Tibial artery (tissue), 4 donors: Measurements from ENCODE around the gene NUP62.
A peak's percentile ranks its signal among the peaks of the same experiment; 100 is the strongest.

ENCODE experiments used
- DNase-seq, 2 donors: peaks; one replicate each; pipeline ENCODE4 v3.0.0-alpha.2; 2019
- H3K27ac ChIP-seq, 2 donors: fragments of 200-600 bp; sonication (generic) in 1 of 2; 1 replicate in 1 of 2; 2 replicates in 1 of 2; pipeline ENCODE4 v1.5.1; 2018 to 2019; ENCODE audit warnings: mild to moderate bottlenecking in 1 of 2
- H3K27me3 ChIP-seq, 2 donors: fragments of 200-600 bp; sonication (generic) in 1 of 2; one replicate each; pipeline versions ENCODE4 v1.5.1 to v1.6.0; 2016 to 2019
- H3K36me3 ChIP-seq, 3 donors: fragments of 200-600 bp; sonication (generic) in 2 of 3; one replicate each; pipeline ENCODE4 v1.5.1; 2016 to 2019; ENCODE audit warnings: mild to moderate bottlenecking in 2 of 3
- H3K4me1 ChIP-seq, 4 donors: fragments of 200-600 bp; sonication (generic) in 2 of 4; 1 replicate in 3 of 4; 2 replicates in 1 of 4; pipeline ENCODE4 v1.5.1; 2016 to 2019
- H3K4me3 ChIP-seq, 2 donors: fragments of 200-600 bp; sonication (generic) in 1 of 2; 1 replicate in 1 of 2; 2 replicates in 1 of 2; pipeline ENCODE4 v1.5.1; 2018 to 2019; ENCODE audit warnings: mild to moderate bottlenecking in 2 of 2
- H3K9me3 ChIP-seq, 3 donors: fragments of 200-600 bp; sonication (generic) in 1 of 3; one replicate each; pipeline ENCODE4 v1.5.1; 2016 to 2019
- CTCF ChIP-seq, 2 experiments: fragments of 200-600 bp in 1 of 2; fragments of 450-650 bp in 1 of 2; IDR thresholded peaks; one replicate each; pipeline ENCODE4 v1.5.1; 2017 to 2019; ENCODE audit warnings: antibody characterized with exemption in 2 of 2, mild to moderate bottlenecking in 1 of 2, moderate library complexity in 1 of 2
- intact Hi-C: fragments of 100-400 bp; cut with DNase I; formaldehyde crosslinking; loops from one replicate; pipeline ENCODE4 v1.15.0; 2023; ENCODE audit warnings: low total_unique reads

The NUP62 gene

GRCh38 chr19:49877020-49877878 lies 52.1 kb downstream of the NUP62 start, which contains the start of the genes AKT1S1 and TBC1D17:
Gene AKT1S1, minus strand, starts transcription at chr19:49877355. Its CDS starts 4,060 bp downstream, at chr19:49873295.
Gene TBC1D17, plus strand, starts transcription at chr19:49877702. Its CDS starts 22 bp downstream, at chr19:49877724.
- DNase-seq: peak; percentile 99 to 100
- intact Hi-C loops: no loop called here
- Histone ChIP-seq H3K9me3 (no peaks in the 10 kb centered on the region), H3K4me3 (peak within 1 kb of the TSS; percentile 90 to 97), H3K36me3 (peaks cover 33 to 58% (median 35%) of the 10 kb centered on the region in 3 donors), H3K27me3 (no peaks in the 10 kb centered on the region), H3K27ac (peak within 1 kb of the TSS; percentile 100), H3K4me1 (peaks cover 0 to 32% (median 27%) of the 10 kb centered on the region in 4 donors)
- TF ChIP-seq CTCF (IDR thresholded peaks at IDR 0.05): no peak

DNA sequence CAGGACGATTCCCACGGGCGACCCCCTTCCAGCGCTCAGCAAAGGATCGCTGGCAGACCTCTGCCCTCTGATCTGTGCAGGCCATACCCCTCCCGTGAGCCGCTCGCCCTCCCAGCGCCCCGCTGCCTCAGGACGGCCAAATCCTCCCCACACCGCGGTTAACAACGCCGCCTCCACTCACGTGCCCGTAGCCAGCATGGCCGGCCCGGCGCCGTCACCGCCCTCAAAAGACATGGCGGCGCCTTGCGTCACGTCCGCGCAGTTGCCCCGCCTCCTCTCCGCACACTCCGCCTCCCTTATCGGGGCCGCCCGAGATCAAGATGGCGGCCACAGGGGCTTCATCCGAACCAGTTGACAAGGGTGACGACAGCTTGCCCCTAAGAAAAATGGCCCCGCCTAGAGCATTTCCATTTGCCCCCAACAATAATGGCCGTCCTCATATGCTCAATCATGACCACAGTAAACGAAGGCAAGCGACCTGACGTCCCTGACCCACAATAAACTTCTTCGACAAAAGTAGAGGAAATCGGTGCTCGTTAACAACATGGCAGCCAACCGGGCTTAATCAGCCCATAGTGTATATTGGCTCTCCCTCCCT lies 52.8 kb downstream of the NUP62 start:
- Histone ChIP-seq H3K27ac (peak overlapping the region; percentile 100), H3K4me1 (peaks cover 0 to 32% (median 27%) of the 10 kb centered on the region in 4 donors), H3K4me3 (peak overlapping the region; percentile 90 to 97), H3K27me3 (no peaks in the 10 kb centered on the region), H3K9me3 (no peaks in the 10 kb centered on the region), H3K36me3 (peaks cover 25 to 57% (median 29%) of the 10 kb centered on the region in 3 donors)
- TF ChIP-seq CTCF (IDR thresholded peaks at IDR 0.05): no peak
- DNase-seq: peak; percentile 98 to 99
- intact Hi-C loops: no loop called here

GRCh38 chr19:49875857-49876421 lies 53.4 kb downstream of the NUP62 start:
- peak; percentile 63 to 86 for DNase-seq
- H3K4me1 ChIP-seq: peaks cover 0 to 32% (median 27%) of the 10 kb centered on the region in 4 donors
- no peak for TF ChIP-seq CTCF (IDR thresholded peaks at IDR 0.05)
- peak overlapping the region; percentile 90 to 97 for H3K4me3 ChIP-seq
- no peaks in the 10 kb centered on the region for H3K27me3 ChIP-seq
- peaks cover 20 to 57% (median 28%) of the 10 kb centered on the region in 3 donors for H3K36me3 ChIP-seq
- H3K27ac ChIP-seq: peak overlapping the region; percentile 100
- H3K9me3 ChIP-seq: no peaks in the 10 kb centered on the region
- intact Hi-C loops: no loop called here

DNA sequence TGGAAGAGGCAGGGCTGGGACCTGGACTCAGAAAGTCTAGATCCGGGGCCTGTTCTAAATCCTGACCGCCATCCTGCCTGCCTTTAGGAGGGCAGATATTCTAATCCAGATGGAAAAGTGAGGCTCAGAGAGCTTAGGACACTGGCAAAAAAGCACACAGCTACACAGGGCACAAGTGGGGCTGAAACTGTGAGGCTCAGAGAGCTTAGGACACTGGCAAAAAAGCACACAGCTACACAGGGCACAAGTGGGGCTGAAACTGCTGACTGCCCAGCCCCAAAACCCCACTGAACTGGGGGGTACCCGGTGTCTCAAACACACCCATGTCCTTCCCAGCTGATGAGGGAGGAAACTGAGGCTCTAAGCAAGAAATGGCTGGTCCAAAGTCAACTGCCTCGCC lies 54.1 kb downstream of the NUP62 start:
- Histone ChIP-seq H3K27me3 (no peaks in the 10 kb centered on the region), H3K4me3 (peak overlapping the region; percentile 90 to 97), H3K9me3 (no peaks in the 10 kb centered on the region), H3K27ac (peak overlapping the region; percentile 100), H3K4me1 (peaks cover 0 to 39% (median 32%) of the 10 kb centered on the region in 4 donors), H3K36me3 (peaks cover 12 to 52% (median 20%) of the 10 kb centered on the region in 3 donors)
- TF ChIP-seq CTCF (IDR thresholded peaks at IDR 0.05): no peak
- no peak for DNase-seq
- intact Hi-C loops: no loop called here

GRCh38 chr19:49874503-49875157 lies 54.7 kb downstream of the NUP62 start:
- peak overlapping the region; percentile 100 for H3K27ac ChIP-seq
- H3K27me3 ChIP-seq: no peaks in the 10 kb centered on the region
- DNase-seq: no peak
- TF ChIP-seq CTCF (IDR thresholded peaks at IDR 0.05): no peak
- H3K9me3 ChIP-seq: no peaks in the 10 kb centered on the region
- H3K4me3 ChIP-seq: no peak overlapping the region
- peaks cover 6 to 46% (median 15%) of the 10 kb centered on the region in 3 donors for H3K36me3 ChIP-seq
- H3K4me1 ChIP-seq: peaks cover 0 to 43% (median 36%) of the 10 kb centered on the region in 4 donors
- intact Hi-C loops: loop anchor here (5.0 kb wide), 1 partner anchor 57 kb away; the partner anchor contains the start of gene MED25
